Measurements from ENCODE around the gene TMEM52B.

Gene TMEM52B

GRCh38 chr12:10158406-10158805, 20.4 kb upstream of the TMEM52B start:
- no peak overlapping the region for H3K27ac Mint-ChIP-seq
- peaks cover 3% of the 10 kb centered on the region for H3K4me1 Mint-ChIP-seq (ENCODE audit: low read depth)
- H3K4me3 Mint-ChIP-seq: no peak overlapping the region
- H3K36me3 Mint-ChIP-seq (ENCODE audit: low read depth): no peaks in the 10 kb centered on the region
- H3K9me3 Mint-ChIP-seq: no peaks in the 10 kb centered on the region
- H3K27me3 Mint-ChIP-seq (ENCODE audit: low read depth): peaks cover 45% of the 10 kb centered on the region
- no peak for DNase-seq (ENCODE audit: low spot score)

DNA sequence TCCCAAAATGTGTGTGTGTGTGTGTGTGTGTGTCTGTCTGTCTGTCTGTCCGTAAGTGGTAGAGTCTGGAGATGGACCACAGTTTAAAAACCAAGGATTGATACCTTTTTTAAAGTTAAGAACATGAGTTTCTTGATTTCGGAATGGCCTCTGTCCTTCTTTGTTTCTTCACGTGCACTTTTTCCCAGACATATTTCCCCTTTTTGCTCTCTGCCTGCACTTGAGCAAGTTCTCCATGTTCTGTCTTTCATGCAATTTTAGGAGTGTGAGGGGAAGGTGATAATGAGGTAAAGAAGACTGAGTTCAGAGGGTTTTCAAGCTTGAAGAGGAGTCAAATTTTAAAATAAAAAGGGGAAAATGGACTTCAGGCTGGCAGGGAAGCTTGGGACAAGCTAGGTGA, 19.6 kb upstream of the TMEM52B start:
- Mint-ChIP-seq H3K27ac (no peak overlapping the region), H3K36me3 (ENCODE audit: low read depth) (no peaks in the 10 kb centered on the region), H3K27me3 (ENCODE audit: low read depth) (peaks cover 37% of the 10 kb centered on the region), H3K4me1 (ENCODE audit: low read depth) (no peaks in the 10 kb centered on the region), H3K4me3 (no peak overlapping the region), H3K9me3 (no peaks in the 10 kb centered on the region)
- no peak for DNase-seq (ENCODE audit: low spot score)

GRCh38 chr12:10160617-10161385, 18.0 kb upstream of the TMEM52B start:
- Mint-ChIP-seq H3K27ac (no peak overlapping the region), H3K9me3 (no peaks in the 10 kb centered on the region), H3K27me3 (ENCODE audit: low read depth) (peaks cover 29% of the 10 kb centered on the region), H3K4me3 (no peak overlapping the region), H3K4me1 (ENCODE audit: low read depth) (no peaks in the 10 kb centered on the region), H3K36me3 (ENCODE audit: low read depth) (no peaks in the 10 kb centered on the region)
- no peak for DNase-seq (ENCODE audit: low spot score)

- no peaks in the 10 kb centered on the region for H3K4me1 Mint-ChIP-seq (ENCODE audit: low read depth)
- H3K27me3 Mint-ChIP-seq (ENCODE audit: low read depth): peaks cover 24% of the 10 kb centered on the region
- no peak overlapping the region for H3K4me3 Mint-ChIP-seq
- H3K9me3 Mint-ChIP-seq: no peaks in the 10 kb centered on the region
- DNase-seq (ENCODE audit: low spot score): no peak
- H3K27ac Mint-ChIP-seq: no peak overlapping the region
- H3K36me3 Mint-ChIP-seq (ENCODE audit: low read depth): no peaks in the 10 kb centered on the region
These were observed 15.7 kb upstream of the TMEM52B start for GRCh38 chr12:10163084-10163483.

DNA sequence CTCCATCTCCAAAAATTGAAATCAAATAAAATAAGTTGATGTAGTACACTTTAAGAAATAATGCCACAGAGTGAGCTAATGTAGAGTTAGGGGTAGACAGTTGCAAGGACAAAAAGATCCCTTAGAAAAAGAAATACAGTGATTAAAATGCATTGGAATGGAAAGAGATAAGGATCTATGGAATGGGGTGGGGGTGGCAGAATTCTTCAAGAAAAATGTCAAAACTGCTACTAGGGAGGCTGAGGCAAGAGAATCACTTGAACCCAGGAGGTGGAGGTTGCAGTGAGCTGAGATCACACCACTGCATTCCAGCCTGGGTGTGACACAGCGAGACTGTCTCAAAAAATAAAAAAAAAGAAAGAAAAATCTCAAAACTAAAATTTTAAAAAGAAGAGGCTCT, 13.4 kb upstream of the TMEM52B start:
- no peak for DNase-seq (ENCODE audit: low spot score)
- Mint-ChIP-seq H3K36me3 (ENCODE audit: low read depth) (no peaks in the 10 kb centered on the region), H3K27me3 (ENCODE audit: low read depth) (peaks cover 19% of the 10 kb centered on the region), H3K9me3 (no peaks in the 10 kb centered on the region), H3K27ac (no peak overlapping the region), H3K4me3 (no peak overlapping the region), H3K4me1 (ENCODE audit: low read depth) (no peaks in the 10 kb centered on the region)

- DNase-seq (ENCODE audit: low spot score): no peak
- Mint-ChIP-seq H3K27me3 (ENCODE audit: low read depth) (peaks cover 26% of the 10 kb centered on the region), H3K4me1 (ENCODE audit: low read depth) (no peaks in the 10 kb centered on the region), H3K27ac (no peak overlapping the region), H3K4me3 (no peak overlapping the region), H3K36me3 (ENCODE audit: low read depth) (no peaks in the 10 kb centered on the region), H3K9me3 (no peaks in the 10 kb centered on the region)
These were observed 11.2 kb upstream of the TMEM52B start for GRCh38 chr12:10167599-10167998.

GRCh38 chr12:10169104-10169503, 9.7 kb upstream of the TMEM52B start:
- no peaks in the 10 kb centered on the region for H3K4me1 Mint-ChIP-seq (ENCODE audit: low read depth)
- no peak overlapping the region for H3K27ac Mint-ChIP-seq
- no peak for DNase-seq (ENCODE audit: low spot score)
- H3K9me3 Mint-ChIP-seq: no peaks in the 10 kb centered on the region
- peaks cover 28% of the 10 kb centered on the region for H3K27me3 Mint-ChIP-seq (ENCODE audit: low read depth)
- no peaks in the 10 kb centered on the region for H3K36me3 Mint-ChIP-seq (ENCODE audit: low read depth)
- H3K4me3 Mint-ChIP-seq: no peak overlapping the region

DNA sequence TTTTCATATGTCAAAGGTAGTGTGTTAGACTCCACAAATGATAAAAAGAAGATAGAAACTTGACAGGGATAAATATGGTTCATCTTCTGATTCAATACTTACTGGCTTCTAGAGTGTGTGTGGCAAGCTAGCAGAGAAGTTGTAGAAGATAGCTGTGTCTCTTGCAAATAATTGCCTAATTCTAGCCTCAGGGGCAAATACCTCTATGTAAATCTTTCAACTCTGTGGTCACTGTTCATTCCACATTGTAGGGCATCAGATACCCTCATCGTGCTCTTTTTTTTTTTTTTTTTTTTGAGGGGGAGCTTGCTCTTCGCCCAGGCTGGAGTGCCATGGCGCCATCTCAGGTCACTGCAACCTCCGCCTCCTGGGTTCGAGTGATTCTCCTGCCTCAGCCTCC, 8.6 kb upstream of the TMEM52B start:
- no peaks in the 10 kb centered on the region for H3K9me3 Mint-ChIP-seq
- peaks cover 37% of the 10 kb centered on the region for H3K27me3 Mint-ChIP-seq (ENCODE audit: low read depth)
- H3K36me3 Mint-ChIP-seq (ENCODE audit: low read depth): no peaks in the 10 kb centered on the region
- no peak overlapping the region for H3K4me3 Mint-ChIP-seq
- H3K27ac Mint-ChIP-seq: no peak overlapping the region
- H3K4me1 Mint-ChIP-seq (ENCODE audit: low read depth): no peaks in the 10 kb centered on the region
- no peak for DNase-seq (ENCODE audit: low spot score)

- DNase-seq (ENCODE audit: low spot score): no peak
- no peaks in the 10 kb centered on the region for H3K4me1 Mint-ChIP-seq (ENCODE audit: low read depth)
- no peak within 1 kb of the TSS for H3K4me3 Mint-ChIP-seq
- H3K36me3 Mint-ChIP-seq (ENCODE audit: low read depth): no peaks in the 10 kb centered on the region
- no peaks in the 10 kb centered on the region for H3K9me3 Mint-ChIP-seq
- no peak within 1 kb of the TSS for H3K27ac Mint-ChIP-seq
- H3K27me3 Mint-ChIP-seq (ENCODE audit: low read depth): peaks cover 49% of the 10 kb centered on the region
These were observed 6.7 kb upstream of the TMEM52B start, which contains the start of gene OLR1 for GRCh38 chr12:10171973-10172728. TSS of gene OLR1 (minus strand) at chr12:10172132. CDS start at chr12:10172077, 55 bp downstream.

DNA sequence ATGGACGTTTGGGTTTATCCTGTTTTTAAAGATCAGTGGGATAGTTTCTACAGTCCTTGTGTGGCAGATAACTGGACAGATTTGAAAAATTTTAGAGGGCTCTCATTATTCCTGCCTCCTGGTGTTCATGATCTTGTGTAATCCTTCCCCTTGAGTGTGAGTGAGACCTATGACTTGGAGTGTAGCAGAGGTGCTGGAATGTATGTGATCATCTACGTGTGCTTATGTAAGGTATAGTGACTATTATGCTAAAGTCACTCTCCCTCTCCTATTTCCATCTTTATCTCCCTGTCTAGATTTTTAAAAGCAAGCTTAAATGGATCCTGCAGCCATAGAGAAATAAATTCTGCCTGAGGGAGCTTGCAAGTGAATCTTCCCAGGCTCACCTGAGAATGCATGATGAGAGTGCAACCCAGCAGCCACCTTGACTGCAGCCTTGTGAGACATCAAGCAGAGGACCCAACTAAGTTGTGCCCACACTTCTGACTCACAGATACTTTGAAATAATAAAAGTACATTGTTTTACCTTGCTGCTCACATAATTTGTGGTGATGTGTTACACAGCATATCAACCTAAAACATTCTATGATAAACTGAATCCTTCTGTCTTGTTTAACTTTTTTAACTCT, 3.7 kb upstream of the TMEM52B start:
- Mint-ChIP-seq H3K36me3 (ENCODE audit: low read depth) (no peaks in the 10 kb centered on the region), H3K4me1 (ENCODE audit: low read depth) (no peaks in the 10 kb centered on the region), H3K27ac (no peak overlapping the region), H3K27me3 (ENCODE audit: low read depth) (peaks cover 42% of the 10 kb centered on the region), H3K9me3 (no peaks in the 10 kb centered on the region), H3K4me3 (no peak overlapping the region)
- no peak for DNase-seq (ENCODE audit: low spot score)

- Mint-ChIP-seq H3K27ac (no peak overlapping the region), H3K4me3 (no peak overlapping the region), H3K4me1 (ENCODE audit: low read depth) (no peaks in the 10 kb centered on the region), H3K27me3 (ENCODE audit: low read depth) (peaks cover 38% of the 10 kb centered on the region), H3K36me3 (ENCODE audit: low read depth) (no peaks in the 10 kb centered on the region), H3K9me3 (no peaks in the 10 kb centered on the region)
- no peak for DNase-seq (ENCODE audit: low spot score)
These were observed 2.8 kb upstream of the TMEM52B start for GRCh38 chr12:10175846-10176636.

- DNase-seq (ENCODE audit: low spot score): no peak
- Mint-ChIP-seq H3K9me3 (no peaks in the 10 kb centered on the region), H3K36me3 (ENCODE audit: low read depth) (no peaks in the 10 kb centered on the region), H3K4me1 (ENCODE audit: low read depth) (no peaks in the 10 kb centered on the region), H3K27ac (no peak overlapping the region), H3K4me3 (no peak overlapping the region), H3K27me3 (ENCODE audit: low read depth) (peaks cover 31% of the 10 kb centered on the region)
These were observed 947 bp downstream of the TMEM52B start for GRCh38 chr12:10179776-10180181.

- Mint-ChIP-seq H3K36me3 (ENCODE audit: low read depth) (no peaks in the 10 kb centered on the region), H3K9me3 (no peaks in the 10 kb centered on the region), H3K4me3 (no peak overlapping the region), H3K4me1 (ENCODE audit: low read depth) (no peaks in the 10 kb centered on the region), H3K27me3 (ENCODE audit: low read depth) (peaks cover 20% of the 10 kb centered on the region), H3K27ac (no peak overlapping the region)
- DNase-seq (ENCODE audit: low spot score): no peak
These were observed 3.7 kb downstream of the TMEM52B start for GRCh38 chr12:10182354-10183049.
